Loucy (cell line): ENCODE results near the gene CD180.
A peak's percentile ranks its signal among the peaks of the same experiment; 100 is the strongest.

ENCODE experiments used
- H2AFZ ChIP-seq: fragments of 200-600 bp; sonication (generic); 2 replicates; pipeline ENCODE4 v1.6.0; 2016; ENCODE audit warnings: antibody characterized with exemption, mild to moderate bottlenecking, low read length, moderate library complexity
- H3F3A ChIP-seq: fragments of 200-600 bp; 2 replicates; pipeline ENCODE4 v1.6.0; 2016; ENCODE audit warnings: antibody characterized with exemption, low read depth, mild to moderate bottlenecking
- H3K27me3 ChIP-seq: fragments of 200-600 bp; sonication (generic); 2 replicates; pipeline ENCODE4 v1.6.1; 2014; ENCODE audit warnings: low read length, mild to moderate bottlenecking; ENCODE audit not compliant: insufficient read depth, poor library complexity, severe bottlenecking
- H3K36me3 ChIP-seq: fragments of 200-600 bp; sonication (generic); 2 replicates; pipeline ENCODE4 v1.6.1; 2016; ENCODE audit warnings: low read length; ENCODE audit not compliant: insufficient read depth
- H3K4me1 ChIP-seq: fragments of 200-600 bp; sonication (generic); 2 replicates; pipeline ENCODE4 v1.5.1; 2014; ENCODE audit warnings: low read length, mild to moderate bottlenecking; ENCODE audit not compliant: insufficient read depth, poor library complexity, severe bottlenecking
- H3K4me2 ChIP-seq: fragments of 200-600 bp; sonication (generic); 2 replicates; pipeline ENCODE4 v1.6.0; 2014; ENCODE audit warnings: antibody characterized with exemption, low read length, low read depth, mild to moderate bottlenecking; ENCODE audit not compliant: poor library complexity, severe bottlenecking
- H3K4me3 ChIP-seq: fragments of 200-600 bp; sonication (generic); 2 replicates; pipeline ENCODE4 v1.5.1; 2014; ENCODE audit warnings: low read length, mild to moderate bottlenecking, mixed read lengths; ENCODE audit not compliant: poor library complexity, severe bottlenecking
- H3K79me2 ChIP-seq: fragments of 200-600 bp; sonication (generic); 2 replicates; pipeline ENCODE4 v1.6.1; 2014; ENCODE audit warnings: low read length; ENCODE audit not compliant: insufficient read depth
- H3K9ac ChIP-seq: fragments of 200-600 bp; sonication (generic); 2 replicates; pipeline ENCODE4 v1.6.0; 2014; ENCODE audit warnings: mild to moderate bottlenecking, low read depth, low read length, moderate library complexity; ENCODE audit not compliant: poor library complexity, severe bottlenecking
- H3K9me2 ChIP-seq: fragments of 200-600 bp; sonication (generic); replicated peaks from 2 replicates; pipeline ENCODE4 v1.6.1; 2016; ENCODE audit warnings: low read depth, low read length, mixed read lengths
- H3K9me3 ChIP-seq: fragments of 200-600 bp; sonication (generic); 2 replicates; pipeline ENCODE4 v1.6.1; 2014; ENCODE audit warnings: mild to moderate bottlenecking, antibody characterized with exemption, low read length, low read depth; ENCODE audit not compliant: insufficient read depth
- H4K20me1 ChIP-seq: fragments of 200-600 bp; sonication (generic); 2 replicates; pipeline ENCODE4 v1.6.0; 2014; ENCODE audit warnings: antibody characterized with exemption, low read length, mild to moderate bottlenecking; ENCODE audit not compliant: insufficient read depth, poor library complexity, severe bottlenecking
- CTCF ChIP-seq: fragments of 200-600 bp; sonication (generic); conservative IDR thresholded peaks from 2 replicates; pipeline ENCODE4 v1.5.1; 2014; ENCODE audit warnings: mild to moderate bottlenecking, antibody characterized with exemption, low read length
- EZH2phosphoT487 ChIP-seq: fragments of 200-600 bp; IDR thresholded peaks from 2 replicates; pipeline ENCODE4 v1.6.1; 2018; ENCODE audit warnings: antibody characterized with exemption, mild to moderate bottlenecking, moderate library complexity, borderline replicate concordance

The CD180 gene

GRCh38 chr5:67221487-67222242 lies 25.1 kb upstream of the CD180 start:
- H3K27me3 ChIP-seq, result no peaks in the 10 kb centered on the region
- peaks cover 23% of the 10 kb centered on the region for H3K4me1 ChIP-seq
- H3F3A ChIP-seq, result no peaks in the 10 kb centered on the region
- H3K9me2 ChIP-seq, result no peaks in the 10 kb centered on the region
- no peaks in the 10 kb centered on the region for H4K20me1 ChIP-seq
- peak overlapping the region; percentile 21 for H3K4me3 ChIP-seq
- H3K36me3 ChIP-seq, result no peaks in the 10 kb centered on the region
- H3K9ac ChIP-seq, result no peak overlapping the region
- peak overlapping the region; percentile 38 for H3K4me2 ChIP-seq
- no peak for TF ChIP-seq EZH2phosphoT487
- TF ChIP-seq CTCF, result no peak
- H3K79me2 ChIP-seq, result no peaks in the 10 kb centered on the region
- H3K9me3 ChIP-seq, result no peaks in the 10 kb centered on the region
- no peak overlapping the region for H2AFZ ChIP-seq

GRCh38 chr5:67216564-67216963 lies 20.0 kb upstream of the CD180 start:
- H3K79me2 ChIP-seq, result no peaks in the 10 kb centered on the region
- H3K9ac ChIP-seq, result peak overlapping the region; percentile 38
- no peaks in the 10 kb centered on the region for H3K9me3 ChIP-seq
- H3K4me1 ChIP-seq, result peaks cover 24% of the 10 kb centered on the region
- H2AFZ ChIP-seq, result peak overlapping the region; percentile 82
- no peaks in the 10 kb centered on the region for H4K20me1 ChIP-seq
- H3K27me3 ChIP-seq, result no peaks in the 10 kb centered on the region
- H3F3A ChIP-seq, result no peaks in the 10 kb centered on the region
- H3K4me3 ChIP-seq, result peak overlapping the region; percentile 52
- peak overlapping the region; percentile 73 for H3K4me2 ChIP-seq
- H3K9me2 ChIP-seq, result no peaks in the 10 kb centered on the region
- TF ChIP-seq EZH2phosphoT487, result no peak
- TF ChIP-seq CTCF, result no peak
- no peaks in the 10 kb centered on the region for H3K36me3 ChIP-seq

DNA sequence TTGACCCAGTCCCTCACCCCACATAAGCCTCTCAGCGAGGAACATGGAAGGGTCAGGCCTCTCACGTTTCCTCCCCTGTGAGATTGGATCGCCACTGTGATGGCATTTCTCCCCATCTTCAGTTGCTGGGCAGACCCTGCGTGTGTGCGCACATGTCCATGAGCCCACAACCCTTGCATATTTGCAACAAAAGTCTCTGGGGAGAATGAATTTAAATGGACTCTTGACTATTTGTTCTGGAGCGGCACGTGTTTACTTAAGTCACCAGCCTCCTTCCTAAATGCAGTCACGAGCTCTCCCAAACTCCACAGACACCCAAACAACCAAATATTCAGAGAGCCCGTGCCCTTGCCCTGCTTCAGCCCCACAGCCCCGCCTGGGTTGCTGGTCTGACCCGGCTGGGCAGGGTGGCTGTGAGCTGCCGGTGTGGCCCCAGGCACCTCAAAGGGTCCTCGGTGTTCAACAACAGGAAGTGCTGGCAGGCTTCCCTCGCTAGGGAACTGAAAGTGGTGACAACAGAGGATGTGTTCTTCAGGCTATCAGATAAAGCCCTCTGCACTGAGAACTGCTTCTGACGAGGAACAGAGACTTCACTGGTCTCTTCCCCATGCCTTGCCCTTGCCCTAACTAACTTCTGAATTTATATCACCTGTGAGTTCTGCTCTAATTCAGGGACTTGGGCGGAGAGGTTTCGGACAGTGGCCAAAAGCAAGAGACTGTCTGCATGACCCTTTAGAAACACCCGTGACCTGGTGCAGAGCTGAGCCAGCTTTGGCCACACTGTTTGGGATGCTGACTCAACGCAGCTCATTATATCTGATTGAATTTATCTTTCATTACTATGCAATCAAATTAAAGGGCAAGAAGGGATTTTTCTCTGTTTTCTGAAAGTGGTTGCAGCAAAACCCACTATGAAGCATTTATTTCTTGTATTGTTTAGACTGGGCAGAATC lies 19.2 kb upstream of the CD180 start:
- Histone ChIP-seq H4K20me1 (no peaks in the 10 kb centered on the region), H3K79me2 (no peaks in the 10 kb centered on the region), H3K4me2 (peak overlapping the region; percentile 73), H3K27me3 (no peaks in the 10 kb centered on the region), H3K9me2 (no peaks in the 10 kb centered on the region), H3K9ac (peak overlapping the region; percentile 38), H3K36me3 (no peaks in the 10 kb centered on the region), H3K4me3 (peak overlapping the region; percentile 52), H3K9me3 (no peaks in the 10 kb centered on the region), H2AFZ (peak overlapping the region; percentile 82), H3K4me1 (peaks cover 20% of the 10 kb centered on the region), H3F3A (no peaks in the 10 kb centered on the region)
- TF ChIP-seq EZH2phosphoT487 (no peak), CTCF (no peak)
